CD4-positive, alpha-beta T cell treated with Interleukin-21 for 1 hour (primary cell): ENCODE data around the gene C3orf70.
"Not testable (repeated sequence)": the region's sequence is repeated elsewhere in the genome, so short reads cannot be mapped to it uniquely, and the experiment has no call there.

ENCODE experiments used
- DNase-seq: peaks from one replicate; pipeline ENCODE4 v3.0.0-alpha.2; 2020

C3orf70 gene

DNA sequence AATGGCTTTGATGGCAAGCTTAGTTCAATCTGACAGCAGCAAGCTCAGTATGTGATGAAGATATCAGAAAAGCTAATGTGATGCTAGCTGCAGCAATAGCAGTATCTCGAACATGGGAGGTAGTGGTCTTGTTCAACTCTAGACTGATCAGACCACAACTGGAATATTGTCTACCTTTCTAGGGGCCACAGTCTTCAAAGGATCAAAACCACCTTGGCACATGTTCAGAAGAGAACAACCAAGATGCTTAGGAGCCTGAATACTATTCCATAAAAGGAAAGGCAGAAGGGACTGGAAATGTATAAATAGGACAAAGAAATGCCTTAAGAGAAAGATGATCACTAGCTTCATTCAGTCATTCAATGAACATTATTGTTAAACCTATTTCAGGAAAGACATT is 2.3 kb downstream of the C3orf70 start:
- DNase-seq: no peak

DNA sequence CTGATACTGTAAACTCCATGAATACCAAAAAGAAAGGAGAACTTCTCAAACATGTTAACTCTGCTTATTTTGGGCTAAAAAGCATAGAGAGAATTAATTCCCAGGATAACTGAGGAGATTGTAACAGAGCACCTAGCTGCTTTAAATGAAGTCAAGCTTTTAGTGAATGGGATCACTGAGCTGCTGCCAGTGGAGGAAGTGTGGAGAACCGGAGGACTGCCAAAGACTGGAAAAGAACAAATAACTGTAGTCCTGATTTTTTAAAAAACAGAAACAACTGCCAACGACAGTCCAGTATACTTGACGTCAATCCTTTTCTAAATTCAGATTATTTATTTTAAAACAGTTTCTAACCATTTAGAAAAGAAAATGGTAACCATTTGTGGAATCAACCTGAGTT is 3.3 kb downstream of the C3orf70 start:
- DNase-seq: no peak

DNA sequence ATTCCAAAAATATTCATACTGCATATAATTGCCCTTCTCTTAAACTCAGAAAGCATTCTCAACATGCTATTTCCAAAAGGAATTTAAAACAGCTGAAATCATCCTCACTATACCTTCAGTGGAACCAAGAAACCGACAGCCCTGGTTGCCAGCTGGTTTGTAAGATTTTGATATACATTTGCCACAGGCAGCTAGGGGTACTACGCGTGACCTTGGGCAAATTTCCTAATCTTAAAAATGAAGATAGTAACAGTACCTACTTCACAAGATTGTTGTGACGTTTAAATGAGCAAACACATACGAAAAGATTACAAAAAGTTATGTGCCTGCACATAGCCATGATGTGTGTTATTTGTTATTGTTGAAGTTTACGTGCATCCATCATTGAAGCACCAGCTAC is 7.3 kb downstream of the C3orf70 start:
- DNase-seq: no peak

DNA sequence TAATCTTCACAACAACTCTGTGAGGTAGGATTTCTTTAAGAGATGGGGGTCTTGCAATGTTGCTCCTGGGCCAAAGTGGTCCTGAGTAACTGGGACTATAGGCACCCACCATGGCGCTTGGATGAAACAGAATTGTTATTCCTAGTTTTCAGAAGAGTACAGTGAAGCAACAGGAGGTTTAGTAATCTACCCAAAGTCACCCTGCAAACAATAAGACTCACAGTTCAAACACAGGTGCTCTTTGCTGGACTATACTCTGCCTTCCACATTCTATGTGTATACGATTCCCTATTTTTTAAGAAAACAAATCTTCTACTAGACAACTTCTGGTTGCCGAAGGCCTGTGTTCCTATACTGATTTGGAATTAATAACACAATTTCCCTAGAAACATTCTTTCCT is 8.1 kb downstream of the C3orf70 start:
- no peak for DNase-seq

DNA sequence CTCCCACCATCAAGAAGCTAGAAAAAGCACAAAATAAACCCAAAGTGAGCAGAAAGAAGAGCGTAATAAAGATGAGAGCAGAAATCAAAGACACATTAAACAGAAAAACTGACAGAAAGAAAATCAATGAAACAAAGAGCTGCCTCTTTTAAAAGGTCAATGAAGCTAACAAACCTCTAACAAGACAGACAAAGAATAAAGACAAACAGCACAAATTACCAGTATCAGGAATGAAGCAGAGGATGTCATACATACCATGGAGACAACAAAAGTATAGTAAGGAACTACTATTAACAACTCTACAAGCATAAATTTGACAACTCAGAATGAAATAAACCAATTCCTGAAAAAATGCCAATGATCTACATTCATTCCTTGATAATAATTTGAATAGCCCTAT is 15.0 kb downstream of the C3orf70 start:
- no peak for DNase-seq

DNA sequence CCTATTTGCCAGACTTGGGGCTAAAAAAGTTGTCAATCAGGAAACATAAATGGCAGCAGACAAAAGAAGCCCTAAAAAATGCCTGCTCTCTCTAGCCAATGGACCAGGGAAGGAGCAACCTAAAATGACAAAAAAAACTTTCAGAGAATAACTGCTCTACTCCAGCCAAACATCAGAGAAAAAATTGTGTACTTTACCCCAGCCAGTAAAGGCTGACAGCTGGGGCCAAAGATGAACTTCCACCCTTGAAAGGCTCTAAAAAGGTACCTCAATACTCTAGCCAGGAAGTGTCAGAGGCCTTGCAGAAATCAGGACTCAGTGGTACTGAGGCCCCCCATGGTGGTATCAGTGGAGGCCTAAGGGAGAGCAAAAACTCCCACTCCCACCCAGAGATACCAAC is 18.4 kb downstream of the C3orf70 start:
- DNase-seq: no peak

DNA sequence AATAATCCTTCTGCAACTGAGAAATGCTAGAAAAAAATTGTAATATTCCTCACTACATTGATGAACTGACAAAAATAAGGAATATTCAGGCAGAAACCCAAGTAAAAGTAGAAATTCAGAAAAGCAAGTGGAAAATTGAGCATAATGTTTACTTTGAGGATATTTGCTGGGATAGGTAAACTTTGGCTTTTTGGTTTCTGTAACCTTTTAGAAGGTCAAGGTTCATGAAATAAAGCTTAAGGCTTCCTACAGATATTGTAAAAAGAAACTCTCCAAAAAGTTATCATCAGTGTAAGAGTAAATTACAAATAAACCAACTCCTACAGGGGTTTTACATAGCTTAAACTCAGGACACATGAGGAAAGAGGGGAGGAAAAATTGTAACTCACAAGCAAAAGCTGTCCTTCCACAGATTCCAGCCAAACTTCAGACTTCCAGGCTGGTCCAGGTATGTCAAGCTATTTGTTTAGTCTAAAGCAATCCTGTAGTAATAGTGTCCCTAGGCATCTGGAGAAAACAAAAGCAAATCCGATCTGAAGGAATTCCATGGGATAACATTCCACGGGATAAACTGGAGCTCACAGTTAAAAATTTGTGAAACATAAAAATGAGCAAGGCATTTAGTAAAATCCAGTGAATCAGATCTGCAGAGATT is 21.1 kb downstream of the C3orf70 start:
- DNase-seq: no peak

DNA sequence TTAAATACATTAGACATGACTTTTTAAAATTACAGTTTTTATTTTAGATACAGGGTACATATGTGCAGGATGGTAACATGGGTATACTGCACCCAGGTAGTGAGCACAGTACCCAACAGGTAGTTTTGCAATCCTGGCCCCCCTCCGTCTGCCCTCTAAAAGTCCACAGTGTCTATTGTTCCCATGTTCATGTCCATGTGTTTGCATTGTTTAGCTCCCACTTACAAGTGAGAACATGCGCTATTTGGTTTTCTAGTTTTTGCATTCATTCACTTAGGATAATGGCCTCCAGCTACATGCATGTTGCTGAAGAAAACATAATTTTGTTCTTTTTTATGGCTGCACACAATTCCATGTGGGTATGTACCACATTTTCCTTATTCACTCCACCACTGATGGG is 23.8 kb downstream of the C3orf70 start:
- no peak for DNase-seq

DNA sequence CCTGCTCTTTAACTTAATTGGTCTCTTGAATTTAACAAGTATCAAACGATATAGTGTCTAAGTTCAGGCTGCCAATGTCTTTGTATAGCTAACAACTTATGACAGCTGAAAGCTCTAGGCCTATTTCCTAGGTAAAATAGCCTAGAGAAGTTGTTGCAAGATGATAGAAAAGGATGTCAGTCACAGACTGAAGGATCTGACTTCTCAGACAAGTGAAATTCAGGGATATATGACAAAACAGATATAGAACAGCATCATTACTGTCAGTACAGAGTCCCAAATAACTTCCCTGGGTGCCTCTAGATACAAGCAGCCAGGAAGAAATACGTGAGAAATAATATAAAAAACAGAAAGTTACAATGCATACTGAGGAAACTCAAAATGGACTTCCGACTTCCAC is 26.7 kb downstream of the C3orf70 start:
- no peak for DNase-seq

DNA sequence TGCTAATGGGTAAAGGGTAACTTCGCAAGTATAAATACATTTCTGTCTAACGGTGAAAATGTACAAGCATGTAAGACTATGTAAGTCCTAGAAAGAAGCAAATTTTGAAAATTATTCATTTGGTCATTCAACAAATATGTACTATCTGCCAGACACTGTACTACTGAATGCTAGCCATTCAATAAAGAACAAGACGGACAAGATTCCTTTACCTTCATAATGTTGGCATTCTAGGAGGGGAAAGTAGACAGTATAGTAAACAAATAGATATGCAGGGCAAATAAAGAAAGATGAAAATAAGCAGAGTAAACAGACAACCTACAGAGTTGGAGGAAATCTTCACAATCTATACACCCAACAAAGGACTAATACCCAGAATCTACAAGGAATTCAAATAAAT is 32.7 kb downstream of the C3orf70 start:
- no peak for DNase-seq

DNA sequence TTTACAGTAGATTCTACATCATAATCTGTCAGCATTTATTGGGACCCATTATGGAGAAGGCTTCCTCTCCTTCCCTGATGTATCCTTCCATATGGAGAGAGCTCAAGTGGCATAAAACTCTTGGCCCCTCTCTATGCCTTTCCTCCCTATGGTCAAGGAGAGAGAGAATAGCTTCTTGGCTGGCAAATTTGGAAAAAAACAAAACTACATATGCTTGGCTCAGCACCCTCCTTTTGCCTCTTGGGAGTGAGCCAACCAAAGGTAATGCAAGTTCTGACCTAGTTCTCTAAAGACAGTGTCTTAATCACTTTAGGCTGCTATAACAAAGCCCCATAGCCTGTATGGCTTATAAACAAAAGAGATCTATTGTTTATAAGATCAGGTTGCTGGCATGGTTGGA is 37.5 kb downstream of the C3orf70 start:
- DNase-seq: no peak

DNA sequence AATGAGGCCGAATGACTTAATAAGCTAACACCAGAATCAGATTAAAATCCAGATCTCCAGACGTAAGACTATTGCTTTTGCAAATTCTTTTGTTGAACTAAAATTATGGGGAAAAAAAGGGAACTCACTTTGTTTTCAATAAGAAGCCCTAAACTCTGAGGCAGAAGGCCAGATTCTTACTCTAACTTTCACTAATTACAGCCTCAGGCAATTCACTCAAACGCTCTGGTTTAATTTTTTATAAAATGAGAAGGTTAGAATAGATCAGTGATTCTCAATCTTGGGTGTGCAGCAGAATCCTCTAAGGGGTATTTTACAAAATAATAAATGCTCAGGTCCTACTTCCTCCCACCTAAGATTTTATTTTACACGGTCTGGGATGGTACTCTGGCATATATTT is 38.1 kb downstream of the C3orf70 start:
- no peak for DNase-seq

DNA sequence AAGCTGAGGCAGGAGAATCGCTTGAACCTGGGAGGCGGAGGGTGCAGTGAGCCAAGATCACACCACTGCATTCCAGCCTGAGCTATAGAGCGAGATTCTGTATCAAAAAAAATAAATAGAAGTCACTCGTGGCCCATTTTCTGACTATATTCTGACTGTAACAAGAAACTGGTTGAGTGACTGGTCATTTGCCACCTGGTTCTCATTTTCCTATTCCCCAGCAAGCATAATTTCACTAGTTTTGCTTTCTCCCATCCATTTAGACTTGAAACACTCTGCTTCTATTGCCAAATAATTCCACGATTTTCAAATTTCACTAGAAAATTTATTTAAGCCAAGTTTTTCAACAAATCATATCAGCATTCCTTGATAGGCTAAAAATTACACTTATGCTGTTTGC is 40.7 kb downstream of the C3orf70 start:
- DNase-seq: no peak

DNA sequence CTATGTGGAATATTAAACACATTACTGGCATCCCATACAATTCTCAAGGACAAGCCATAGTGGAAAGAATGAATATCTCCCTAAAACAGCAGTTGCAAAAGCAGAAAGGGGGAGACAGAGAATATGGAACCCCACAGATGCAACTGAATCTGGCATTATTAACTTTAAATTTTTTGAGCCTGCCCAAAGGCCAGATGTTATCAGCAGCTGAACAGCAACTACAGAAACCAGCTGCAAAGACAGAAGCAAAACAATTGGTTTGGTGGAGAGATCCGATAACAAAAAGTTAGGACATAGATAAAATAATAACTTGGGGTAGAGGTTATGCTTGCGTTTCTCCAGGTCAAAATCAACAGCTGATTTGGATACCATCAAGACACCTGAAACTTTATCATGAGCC is 43.8 kb downstream of the C3orf70 start:
- DNase-seq: not testable (repeated sequence)

DNA sequence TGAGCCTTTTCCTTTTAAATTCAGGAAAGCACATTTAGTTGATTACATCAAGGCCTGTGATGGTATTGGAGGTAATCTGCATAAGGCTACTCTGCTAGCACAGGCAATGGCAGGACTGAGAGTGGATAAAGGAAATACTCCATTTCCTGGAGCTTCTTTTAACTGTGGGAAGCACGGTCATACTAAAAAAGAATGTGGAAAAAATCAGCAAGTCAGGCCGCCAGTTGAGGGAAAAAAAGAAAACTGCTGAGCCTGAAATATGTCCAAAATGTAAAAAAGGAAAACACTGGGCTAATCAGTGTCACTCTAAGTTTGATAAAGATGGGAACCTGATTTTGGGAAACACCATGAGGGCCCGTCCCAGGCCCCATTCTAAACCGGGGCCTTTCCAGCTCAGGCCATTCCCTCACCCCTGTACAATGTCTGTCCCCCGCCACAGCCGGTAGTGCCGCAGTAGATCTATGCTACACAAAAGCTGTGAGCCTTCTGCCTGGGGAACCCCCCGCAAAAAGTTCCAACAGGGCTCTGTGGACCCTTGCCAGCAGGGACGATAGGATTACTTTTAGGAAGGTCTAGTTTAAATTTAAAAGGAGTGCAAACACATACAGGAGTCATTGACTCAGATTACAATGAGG is 46.5 kb downstream of the C3orf70 start:
- DNase-seq: not testable (repeated sequence)

DNA sequence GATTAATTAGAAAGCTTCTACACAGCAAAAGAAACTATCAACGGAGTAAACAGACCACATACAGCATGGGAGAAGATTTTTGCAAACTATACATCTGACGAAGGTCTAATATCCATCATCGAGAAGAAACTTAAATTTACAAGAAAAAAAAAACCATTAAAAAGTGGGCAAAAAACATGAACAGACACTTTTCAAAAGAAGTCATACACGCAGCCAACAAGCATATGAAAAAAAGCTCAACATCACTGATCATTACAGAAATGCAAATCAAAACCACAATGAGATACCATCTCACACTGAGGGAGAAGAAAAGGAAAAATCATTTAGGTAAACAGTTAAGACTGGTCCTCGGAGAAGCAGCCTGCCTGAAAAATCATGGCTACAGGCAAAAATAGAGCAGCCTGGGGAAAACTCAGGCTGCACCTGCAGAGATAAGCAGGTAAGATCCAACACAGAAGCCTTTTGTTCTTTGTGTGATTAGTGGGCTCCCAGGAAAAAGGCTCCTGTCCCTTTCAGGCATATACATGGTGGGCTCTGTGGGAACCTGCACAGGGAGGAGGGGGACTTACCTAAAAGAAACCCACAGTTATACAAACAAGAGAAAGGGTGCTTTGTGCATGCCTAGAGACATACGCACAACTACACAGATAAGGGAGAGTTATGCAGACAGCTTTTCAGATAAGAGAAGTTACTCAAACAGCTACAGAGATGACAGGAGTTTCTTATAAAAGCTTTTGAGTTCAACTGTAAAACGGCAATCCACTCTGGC is 49.3 kb downstream of the C3orf70 start:
- DNase-seq: no peak

DNA sequence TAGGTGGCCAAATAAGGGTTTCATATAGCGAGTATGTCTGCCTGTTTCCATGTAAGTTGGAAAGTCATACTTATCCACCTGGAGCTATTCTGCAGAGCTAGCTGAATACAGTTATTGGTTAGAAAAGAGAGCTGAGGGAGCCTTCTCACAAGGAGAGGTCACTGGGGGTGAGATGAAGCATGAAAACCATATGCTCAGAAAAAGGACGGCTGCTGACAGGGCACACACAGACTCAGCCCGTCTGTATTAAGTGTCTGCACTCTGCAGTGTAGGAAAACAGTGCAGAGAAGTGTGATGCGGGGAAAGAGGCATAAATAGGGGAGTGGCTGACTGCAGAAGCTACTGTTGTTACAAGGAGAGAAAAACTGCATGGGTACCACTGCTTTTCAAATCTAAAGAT is 58.2 kb downstream of the C3orf70 start:
- DNase-seq: no peak

DNA sequence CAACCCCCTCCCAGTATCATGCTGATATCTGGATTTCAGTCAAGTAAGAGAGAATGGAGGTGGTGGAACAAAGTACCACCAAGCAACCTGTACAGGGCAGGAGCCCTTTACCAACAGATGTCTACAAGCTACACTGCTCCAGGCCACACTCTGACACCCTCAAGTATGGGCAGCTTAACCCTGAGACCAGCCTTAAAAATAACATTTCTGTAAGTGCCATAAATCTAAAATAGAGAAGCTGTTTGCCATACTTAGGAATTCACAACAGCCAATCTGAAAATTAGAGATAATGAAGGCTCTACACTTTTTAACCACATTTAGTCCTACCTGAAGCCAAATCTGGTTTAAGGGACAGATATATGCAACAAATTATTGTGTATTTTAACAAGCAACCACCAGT is 59.7 kb downstream of the C3orf70 start:
- DNase-seq: no peak

DNA sequence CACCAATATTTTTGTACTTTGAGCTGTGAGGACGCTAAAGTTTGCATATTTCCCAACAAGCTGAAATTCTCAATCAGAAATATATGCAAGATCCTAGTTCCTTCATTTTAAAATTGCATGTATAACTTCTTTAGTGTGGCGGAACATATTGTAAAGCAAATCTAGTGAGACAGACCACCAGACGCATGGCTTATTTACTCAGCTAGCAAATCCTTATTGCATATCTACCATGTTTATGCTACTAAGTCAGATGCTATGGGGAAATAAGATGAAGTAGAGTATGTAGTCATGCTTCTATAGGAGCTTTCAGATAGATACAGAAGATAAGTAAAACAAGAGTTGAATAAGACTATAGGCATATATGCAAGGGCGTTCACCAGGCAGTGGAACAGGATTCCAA is 62.0 kb downstream of the C3orf70 start:
- DNase-seq: no peak

DNA sequence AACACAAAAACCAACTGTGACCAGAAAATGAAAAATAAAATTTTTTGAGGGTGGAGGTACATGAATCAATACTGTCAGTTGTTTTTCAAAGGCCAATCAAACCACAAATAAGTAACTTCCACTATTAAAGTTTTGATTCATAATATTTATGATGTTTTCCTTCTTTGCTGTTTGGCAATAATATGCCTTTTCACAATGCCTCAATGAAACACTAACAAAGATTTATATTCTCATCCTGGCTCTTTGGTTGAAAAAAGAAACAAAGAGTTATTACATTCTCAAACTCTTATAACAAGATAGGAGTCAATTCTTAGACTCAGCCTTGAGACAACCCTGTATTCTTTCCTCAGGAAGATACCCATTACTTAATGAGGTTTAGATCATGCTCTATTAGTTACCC is 63.1 kb downstream of the C3orf70 start:
- no peak for DNase-seq

DNA sequence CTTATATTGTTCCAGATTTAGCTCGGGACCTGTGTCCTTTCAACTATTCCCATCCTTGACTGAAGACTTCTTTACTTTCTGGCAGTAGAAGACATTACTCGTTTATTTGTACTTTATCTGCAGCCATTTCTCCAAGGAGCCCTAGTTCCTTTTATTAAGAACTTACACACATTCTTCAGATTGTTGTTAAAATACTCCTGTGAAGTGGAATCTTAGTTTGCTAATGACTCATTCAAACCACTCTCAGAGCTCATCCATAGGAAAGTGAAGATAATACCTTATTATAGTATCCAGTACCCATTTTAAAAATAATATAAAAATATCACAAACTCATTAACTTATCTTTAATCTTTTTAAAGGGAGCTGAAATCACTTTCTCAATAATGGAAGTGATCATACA is 63.5 kb downstream of the C3orf70 start:
- DNase-seq: no peak

DNA sequence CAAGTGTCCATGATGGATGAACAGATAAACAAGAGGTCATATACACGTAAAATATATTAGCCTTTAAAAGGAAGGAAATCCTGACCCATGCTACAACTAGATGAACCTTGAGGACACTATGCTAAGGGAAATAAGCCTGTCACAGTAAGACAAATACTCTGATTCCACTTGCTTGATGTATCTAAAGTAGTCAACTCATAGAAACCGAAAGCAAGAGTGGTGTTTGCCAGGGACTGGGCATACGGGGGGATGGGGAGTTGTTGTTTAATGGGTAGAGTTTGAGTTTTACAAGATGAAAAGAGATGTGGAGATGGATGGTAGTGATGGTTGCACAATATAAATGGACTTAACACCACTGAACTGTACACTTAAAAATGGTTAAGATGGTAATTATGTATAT is 65.4 kb downstream of the C3orf70 start:
- no peak for DNase-seq

DNA sequence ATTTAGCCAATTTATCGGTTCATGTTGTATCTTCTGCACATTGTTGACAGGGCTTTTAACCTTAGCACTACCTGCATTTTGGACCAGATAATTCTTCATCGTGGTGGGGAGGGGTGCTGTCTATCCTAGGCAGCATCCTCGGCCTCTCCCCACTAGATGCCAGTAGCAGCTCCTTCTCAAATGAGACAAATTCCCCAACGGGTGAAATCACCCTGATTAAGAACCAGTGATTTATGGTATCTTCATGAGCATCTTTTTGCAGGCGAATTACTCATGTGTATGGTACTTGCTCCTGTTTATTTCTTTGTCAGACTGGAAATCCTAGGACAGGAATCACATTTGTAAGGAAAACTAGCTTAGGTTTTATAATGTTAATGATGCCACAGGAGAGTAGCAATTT is 68.0 kb downstream of the C3orf70 start:
- DNase-seq: no peak

DNA sequence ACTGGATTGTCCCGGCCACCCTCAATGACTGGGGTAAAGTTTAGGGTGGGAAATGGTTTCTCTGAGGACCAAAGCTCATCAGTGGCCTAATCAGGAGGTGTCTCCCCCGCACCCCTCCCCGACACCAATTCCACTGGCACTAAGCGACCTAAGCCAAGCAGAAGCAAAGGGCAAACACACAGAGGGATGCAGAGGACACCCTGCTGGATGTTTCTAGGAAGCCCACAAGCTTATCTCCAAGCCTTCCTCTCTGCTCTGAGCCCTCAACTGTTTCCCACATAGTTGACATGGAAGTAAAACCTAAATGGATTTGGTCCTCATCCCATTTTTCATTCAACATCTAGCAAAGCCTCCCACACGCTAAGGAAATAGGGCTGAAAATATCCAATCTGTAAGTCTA is 68.5 kb downstream of the C3orf70 start:
- DNase-seq: no peak

DNA sequence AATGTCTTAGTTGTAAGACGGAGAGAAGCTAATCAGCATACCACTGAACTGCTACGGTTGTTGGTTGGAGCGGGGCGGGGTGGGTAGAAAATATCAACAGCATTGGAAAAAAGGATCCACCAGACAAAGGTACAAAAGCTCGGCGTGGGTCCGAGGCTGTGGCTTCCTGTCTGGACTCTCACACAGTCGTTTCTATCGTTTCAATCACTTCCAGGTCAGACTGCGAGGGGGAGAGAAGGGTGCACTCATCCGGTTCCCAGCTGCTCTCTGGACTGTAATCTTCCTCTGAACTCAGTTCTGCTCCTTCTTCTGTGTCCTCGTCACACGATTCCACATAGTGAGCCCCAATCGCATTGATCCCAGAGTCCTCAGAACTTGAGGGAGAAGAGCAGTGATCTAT is 70.0 kb downstream of the C3orf70 start:
- no peak for DNase-seq
